Measurements from ENCODE around the gene RHBDL3. TPM values are rescaled to one million over a fixed set of nuclear protein-coding genes. Genes with fewer than 3 reads are reported as not detected.
A peak's percentile ranks its signal among the peaks of the same experiment; 100 is the strongest.

RHBDL3 gene
- total and polyA plus RNA-seq, 2 experiments from 2014 or later, result 0.28 to 0.70 TPM

DNA sequence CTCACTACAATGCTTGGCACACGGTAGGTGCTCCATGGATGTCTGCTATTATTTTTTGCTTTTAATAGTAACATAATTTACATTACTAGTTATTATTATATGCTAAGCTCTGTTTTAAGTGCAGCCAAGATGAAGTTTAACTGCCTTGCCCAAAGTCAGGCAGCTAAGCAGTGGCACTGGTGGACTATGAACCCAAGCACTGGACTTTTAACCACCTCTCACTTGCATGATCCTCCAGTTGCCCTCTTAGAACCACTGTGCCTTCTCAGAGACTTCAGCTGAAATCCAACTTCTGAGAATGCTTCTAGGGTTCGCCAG lies 82.8 kb downstream of the RHBDL3 start:
- no peaks in the 10 kb centered on the region for H3K27me3 ChIP-seq
- peaks cover 16% of the 10 kb centered on the region for H3K4me1 ChIP-seq (ENCODE audit: insufficient read depth)
- DNase-seq (ENCODE audit: low spot score), result no peak
- H3K36me3 ChIP-seq (replicated peaks; ENCODE audit: insufficient read depth, low read depth), result peaks cover 5% of the 10 kb centered on the region
- peaks cover 27% of the 10 kb centered on the region for H4K20me1 ChIP-seq (ENCODE audit: insufficient read depth, poor library complexity, severe bottlenecking)
- H3K9me3 ChIP-seq (ENCODE audit: low read depth), result no peaks in the 10 kb centered on the region
- no peak overlapping the region for H3K27ac ChIP-seq
- no peak overlapping the region for H2AFZ ChIP-seq
- H3K79me2 ChIP-seq, result peaks cover 41% of the 10 kb centered on the region
- no peak overlapping the region for H3K4me3 ChIP-seq
- no peaks in the 10 kb centered on the region for H3K9me2 ChIP-seq (replicated peaks; ENCODE audit: insufficient read depth)
- TF ChIP-seq EZH2 (IDR thresholded peaks at IDR 0.05; ENCODE audit: borderline replicate concordance) (no peak), EZH2phosphoT487 (IDR thresholded peaks at IDR 0.05; ENCODE audit: low read depth, severe bottlenecking, unreplicated experiment) (no peak), CTCF (IDR thresholded peaks at IDR 0.05; ENCODE audit: poor library complexity) (no peak)
- H3K4me2 ChIP-seq, result peak overlapping the region; percentile 34
- 88% methylated on average over 2 of the region's 2 CpGs for WGBS (ENCODE audit: low lambda C conversion rate, missing lambda C conversion rate)

- Histone ChIP-seq H3K27me3 (no peaks in the 10 kb centered on the region), H3K9me2 (replicated peaks; ENCODE audit: insufficient read depth) (no peaks in the 10 kb centered on the region), H3K9me3 (ENCODE audit: low read depth) (no peaks in the 10 kb centered on the region), H3K4me1 (ENCODE audit: insufficient read depth) (peaks cover 17% of the 10 kb centered on the region), H4K20me1 (ENCODE audit: insufficient read depth, poor library complexity, severe bottlenecking) (peaks cover 37% of the 10 kb centered on the region), H2AFZ (peak overlapping the region; percentile 90), H3K4me2 (peak overlapping the region; percentile 77), H3K27ac (peak overlapping the region; percentile 99), H3K79me2 (peaks cover 52% of the 10 kb centered on the region), H3K36me3 (replicated peaks; ENCODE audit: insufficient read depth, low read depth) (peaks cover 5% of the 10 kb centered on the region), H3K4me3 (peak overlapping the region; percentile 69)
- no peak for TF ChIP-seq EZH2phosphoT487 (IDR thresholded peaks at IDR 0.05; ENCODE audit: low read depth, severe bottlenecking, unreplicated experiment)
- TF ChIP-seq CTCF (IDR thresholded peaks at IDR 0.05; ENCODE audit: poor library complexity), result no peak
- TF ChIP-seq EZH2 (IDR thresholded peaks at IDR 0.05; ENCODE audit: borderline replicate concordance), result no peak
- 29% methylated on average over 15 of the region's 15 CpGs for WGBS (ENCODE audit: low lambda C conversion rate, missing lambda C conversion rate)
- peak; percentile 33 for DNase-seq (ENCODE audit: low spot score)
These were observed 83.8 kb downstream of the RHBDL3 start for GRCh38 chr17:32349503-32349853.

GRCh38 chr17:32349854-32350665 lies 84.4 kb downstream of the RHBDL3 start, which contains the start of gene ZNF207:
Gene ZNF207, plus strand, starts transcription at chr17:32350157. Its CDS starts 129 bp downstream, at chr17:32350286.
- Histone ChIP-seq H4K20me1 (ENCODE audit: insufficient read depth, poor library complexity, severe bottlenecking) (peaks cover 43% of the 10 kb centered on the region), H3K4me3 (peak within 1 kb of the TSS; percentile 69), H3K9me3 (ENCODE audit: low read depth) (no peaks in the 10 kb centered on the region), H3K4me2 (peak within 1 kb of the TSS; percentile 89), H3K79me2 (peaks cover 57% of the 10 kb centered on the region), H3K27ac (peak within 1 kb of the TSS; percentile 99), H3K36me3 (replicated peaks; ENCODE audit: insufficient read depth, low read depth) (peaks cover 5% of the 10 kb centered on the region), H3K9me2 (replicated peaks; ENCODE audit: insufficient read depth) (no peaks in the 10 kb centered on the region), H3K27me3 (no peaks in the 10 kb centered on the region), H2AFZ (peak within 1 kb of the TSS; percentile 90), H3K4me1 (ENCODE audit: insufficient read depth) (peaks cover 20% of the 10 kb centered on the region)
- WGBS (ENCODE audit: low lambda C conversion rate, missing lambda C conversion rate), result 1% methylated on average over 47 of the region's 47 CpGs
- TF ChIP-seq EZH2phosphoT487 (IDR thresholded peaks at IDR 0.05; ENCODE audit: low read depth, severe bottlenecking, unreplicated experiment) (no peak), EZH2 (IDR thresholded peaks at IDR 0.05; ENCODE audit: borderline replicate concordance) (no peak), CTCF (IDR thresholded peaks at IDR 0.05; ENCODE audit: poor library complexity) (no peak)
- peak; percentile 99 for DNase-seq (ENCODE audit: low spot score)

All from hepatocyte (in vitro differentiated cells).